ENCODE data around the gene ATE1.

ATE1 gene

DNA sequence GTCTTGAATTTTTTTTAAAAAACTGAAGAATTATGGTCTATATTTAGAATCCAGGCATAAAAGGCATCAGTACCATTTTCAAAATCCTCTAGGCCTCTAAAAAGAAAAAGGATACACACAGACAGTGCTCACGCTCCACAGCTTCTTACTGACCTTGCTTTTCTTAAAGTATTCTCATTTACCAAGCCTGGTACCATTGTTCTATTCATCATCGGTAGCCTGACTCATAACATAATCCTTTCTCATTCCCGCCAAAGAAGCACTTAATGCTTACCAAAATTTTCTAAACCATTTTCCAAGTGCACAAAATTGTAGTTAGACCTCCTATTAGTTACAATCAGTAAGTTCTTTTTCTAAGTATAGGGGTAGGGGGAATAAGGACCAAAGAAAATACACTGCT, 54.6 kb downstream of the ATE1 start:
- DNase-seq (ENCODE audit: low read depth in 2 of 2), result no peak

DNA sequence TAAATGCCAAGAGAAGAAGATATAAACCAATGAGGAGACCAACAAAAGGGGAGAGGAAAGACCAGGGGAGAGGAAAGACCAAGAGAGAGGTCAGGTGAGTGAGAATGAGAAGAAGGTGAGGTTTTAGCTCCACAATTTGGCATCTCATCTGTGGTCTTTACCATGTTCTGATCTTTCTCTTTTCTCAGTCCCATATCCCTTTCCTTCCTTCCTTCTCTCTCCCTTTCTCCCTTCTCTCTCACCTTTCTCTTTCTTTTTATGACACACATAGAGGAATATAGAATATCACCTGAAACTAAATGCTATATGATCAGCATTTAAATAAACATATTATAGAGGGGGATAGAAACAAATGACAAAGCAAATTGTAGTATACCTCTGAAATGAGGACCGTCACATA, 57.4 kb downstream of the ATE1 start:
- DNase-seq (ENCODE audit: low read depth in 2 of 2), result no peak

DNA sequence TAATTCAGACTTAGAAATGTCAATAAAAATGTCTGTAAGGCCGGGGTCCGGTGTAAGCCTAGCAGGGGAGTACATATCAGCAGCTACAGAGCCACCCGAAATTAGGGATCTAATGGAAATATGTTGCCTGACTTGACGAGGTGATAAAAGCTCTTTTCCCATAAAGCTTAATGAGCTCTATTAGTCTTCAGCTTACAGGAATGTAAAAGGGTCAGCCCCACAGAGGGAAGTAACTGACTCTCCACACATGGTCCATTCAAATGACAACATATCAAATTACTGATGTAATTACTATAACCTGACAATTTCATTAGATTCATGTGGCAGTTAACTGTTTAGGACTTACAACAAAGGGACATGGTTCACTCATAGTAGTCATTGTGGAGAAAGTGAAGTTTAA, 62.3 kb downstream of the ATE1 start:
- DNase-seq (ENCODE audit: low read depth in 2 of 2), result no peak

DNA sequence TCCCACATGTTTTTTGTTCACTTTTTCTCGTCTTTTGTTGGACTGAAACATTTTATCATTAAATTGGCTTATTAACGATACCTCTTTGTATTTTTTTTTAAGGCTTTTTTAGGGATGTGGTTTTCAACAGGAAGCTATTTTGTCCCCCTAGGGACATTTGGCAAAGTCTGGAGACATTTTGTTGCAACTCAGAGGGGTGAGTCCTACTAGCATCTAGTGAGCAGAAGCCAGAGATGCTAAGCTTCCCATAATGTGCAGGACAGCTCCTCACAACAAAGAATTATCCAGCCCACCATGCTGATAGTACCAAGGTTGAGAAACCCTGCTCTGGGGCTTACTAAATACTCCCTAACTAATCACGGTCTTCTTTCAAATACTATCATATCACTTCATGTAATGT, 63.2 kb downstream of the ATE1 start:
- DNase-seq (ENCODE audit: low read depth in 2 of 2), result no peak

DNA sequence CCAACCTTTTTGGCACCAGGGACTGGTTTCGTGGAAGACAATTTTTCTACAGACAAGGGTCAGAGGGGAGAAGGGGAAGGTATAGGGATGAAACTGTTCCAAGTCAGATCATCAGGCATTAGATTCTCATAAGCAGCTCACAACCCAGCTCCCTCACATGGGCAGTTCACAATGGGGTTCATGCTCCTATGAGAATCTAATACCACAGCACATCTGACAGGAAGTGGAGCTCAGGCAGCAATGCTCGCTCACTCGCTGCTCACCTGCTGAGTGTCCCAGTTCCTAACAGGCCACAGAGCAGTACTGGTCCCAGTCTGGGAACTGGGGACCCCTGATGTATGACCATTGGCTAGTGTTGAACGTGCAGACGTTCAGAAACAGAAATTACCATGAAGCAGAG, 63.7 kb downstream of the ATE1 start:
- DNase-seq (ENCODE audit: low read depth in 2 of 2), result no peak

DNA sequence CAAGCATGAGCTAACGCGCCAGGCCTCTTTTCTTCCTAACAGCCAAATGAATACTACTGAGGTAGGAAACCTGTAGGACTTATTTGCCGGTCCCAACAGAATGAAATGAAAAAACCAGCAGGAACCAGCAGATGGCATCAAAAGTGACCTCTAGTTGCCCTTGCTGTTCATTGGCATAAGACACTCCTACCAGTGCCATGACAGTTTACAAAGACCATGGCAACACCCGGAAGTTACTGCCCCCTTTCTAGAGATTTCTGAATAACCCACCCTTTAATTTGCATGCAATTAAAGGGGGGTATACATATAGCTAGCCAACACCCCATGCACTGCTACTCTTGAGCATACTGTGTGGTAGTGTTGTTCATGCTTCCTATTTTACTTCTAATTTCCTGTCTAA, 65.2 kb downstream of the ATE1 start:
- DNase-seq (ENCODE audit: low read depth in 2 of 2), result no peak

DNA sequence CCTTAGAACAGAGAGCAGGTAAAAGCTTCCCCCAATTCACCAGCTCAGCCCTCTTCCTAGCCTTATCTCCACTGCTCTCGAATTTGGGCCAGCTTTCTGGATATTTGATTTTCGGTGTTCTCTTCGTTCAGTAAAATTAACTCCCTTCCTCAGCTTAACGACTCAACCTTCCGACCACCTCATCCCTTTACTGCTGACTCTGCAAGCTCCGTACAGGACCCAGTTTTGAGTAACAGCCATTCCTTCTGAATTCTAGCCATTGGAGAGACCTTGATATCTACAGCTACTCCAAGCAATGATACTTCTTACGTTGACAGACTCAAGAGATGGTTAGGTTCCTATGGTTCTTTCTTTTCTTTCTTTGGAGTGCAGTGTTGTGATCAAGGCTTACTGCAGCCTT, 65.8 kb downstream of the ATE1 start:
- DNase-seq (ENCODE audit: low read depth in 2 of 2), result no peak

DNA sequence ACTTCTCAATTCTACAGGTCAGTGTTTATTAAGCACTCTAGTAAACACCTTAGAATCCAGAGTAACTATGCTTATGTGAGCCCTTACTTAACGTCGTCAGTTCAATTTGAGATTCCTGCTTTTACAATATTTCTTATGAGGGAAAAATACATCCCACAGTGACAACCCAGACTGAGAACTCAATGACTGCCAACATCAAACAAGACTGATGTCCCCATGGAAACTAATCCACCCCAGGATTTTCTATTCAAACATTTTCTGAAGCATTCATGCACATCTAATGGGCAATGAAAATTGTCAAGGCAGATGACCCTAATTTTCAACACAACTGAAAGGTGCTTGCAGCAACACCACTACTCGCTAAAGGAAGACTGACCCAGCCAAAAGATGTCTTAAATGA, 67.0 kb downstream of the ATE1 start:
- no peak for DNase-seq (ENCODE audit: low read depth in 2 of 2)

DNA sequence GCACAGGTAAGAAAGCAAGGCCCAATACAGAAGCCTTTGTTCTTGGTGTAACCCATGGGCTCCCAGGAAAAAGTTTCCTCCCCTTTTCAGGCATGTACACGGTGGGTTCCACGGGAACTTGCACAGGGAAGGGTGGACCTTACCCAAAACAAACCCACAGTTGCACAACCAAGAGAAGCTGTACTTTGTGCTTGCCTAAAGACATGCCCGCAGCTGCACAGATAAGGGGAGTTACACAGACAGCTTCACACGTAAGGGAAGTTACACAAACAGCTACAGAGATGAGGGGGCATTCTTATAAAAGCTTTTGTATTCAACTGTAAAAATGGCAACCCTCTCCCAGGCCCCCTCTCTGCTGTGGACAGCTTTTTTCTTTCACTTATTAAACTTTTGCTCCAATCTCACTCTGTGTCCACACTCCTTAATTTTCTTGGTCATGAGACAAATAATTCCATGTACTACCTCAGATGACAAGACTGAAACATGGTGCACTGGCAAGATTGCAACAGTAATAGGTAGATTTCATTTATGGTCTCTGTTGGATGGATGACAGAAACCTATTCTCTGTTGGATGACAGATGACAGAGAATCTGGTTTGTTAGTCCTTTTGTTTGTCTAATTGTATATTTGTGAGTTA, 72.9 kb downstream of the ATE1 start:
- DNase-seq (ENCODE audit: low read depth in 2 of 2), result no peak

DNA sequence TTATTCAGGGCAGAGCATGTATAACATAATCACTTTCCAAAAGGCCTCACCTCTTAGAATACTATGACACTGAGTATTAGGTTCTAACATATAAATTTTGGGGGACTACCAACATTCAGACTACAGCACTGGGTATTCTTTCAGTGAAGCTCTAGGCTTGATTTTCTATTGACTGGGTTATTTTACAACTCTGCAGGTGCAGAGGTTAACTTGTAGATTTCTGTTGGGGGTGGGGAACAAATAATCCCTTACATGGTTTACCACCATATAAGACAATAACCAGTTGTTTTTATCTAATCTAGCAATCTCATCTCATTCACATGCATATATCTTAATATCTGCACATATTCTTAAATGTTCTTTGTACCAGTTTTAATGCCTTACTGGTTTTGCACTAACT, 73.9 kb downstream of the ATE1 start:
- DNase-seq (ENCODE audit: low read depth in 2 of 2), result no peak

DNA sequence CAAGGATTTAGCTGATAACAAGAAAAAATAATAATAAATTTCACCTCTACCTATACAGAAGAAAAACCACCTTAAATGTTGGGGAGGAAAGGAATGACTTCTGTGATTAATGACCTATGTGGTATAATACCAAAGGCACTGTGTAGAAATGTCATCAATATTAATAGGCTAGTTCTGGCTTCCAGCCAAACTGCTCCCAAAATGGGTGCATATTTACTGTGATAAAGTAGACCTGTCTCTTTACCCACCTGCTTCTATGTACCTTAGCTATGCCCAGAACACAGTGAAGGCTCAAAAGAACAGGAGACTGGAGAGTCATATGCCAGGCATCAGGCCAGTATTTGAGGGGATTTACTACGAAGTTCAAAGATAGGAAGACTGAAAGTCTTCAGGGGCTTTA, 76.0 kb downstream of the ATE1 start:
- DNase-seq (ENCODE audit: low read depth in 2 of 2), result no peak

DNA sequence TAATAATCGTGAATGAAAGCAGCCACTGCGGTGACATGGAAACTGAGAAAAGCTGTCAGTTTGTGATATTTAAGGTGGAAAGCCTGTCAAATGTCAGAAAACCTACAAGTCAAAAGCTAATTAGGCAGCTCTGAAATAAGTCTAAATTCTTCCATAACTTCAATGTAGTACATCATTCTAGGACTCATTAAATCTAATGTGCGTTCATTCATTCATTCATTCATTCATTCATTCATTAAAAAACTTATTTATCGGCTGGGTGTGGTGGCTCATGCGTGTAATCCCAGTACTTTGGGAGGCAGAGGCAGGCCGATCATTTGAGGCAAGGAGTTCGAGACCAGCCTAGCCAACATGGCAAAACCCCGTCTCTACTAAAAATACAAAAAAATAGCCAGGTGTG, 79.7 kb downstream of the ATE1 start:
- no peak for DNase-seq (ENCODE audit: low read depth in 2 of 2)

DNA sequence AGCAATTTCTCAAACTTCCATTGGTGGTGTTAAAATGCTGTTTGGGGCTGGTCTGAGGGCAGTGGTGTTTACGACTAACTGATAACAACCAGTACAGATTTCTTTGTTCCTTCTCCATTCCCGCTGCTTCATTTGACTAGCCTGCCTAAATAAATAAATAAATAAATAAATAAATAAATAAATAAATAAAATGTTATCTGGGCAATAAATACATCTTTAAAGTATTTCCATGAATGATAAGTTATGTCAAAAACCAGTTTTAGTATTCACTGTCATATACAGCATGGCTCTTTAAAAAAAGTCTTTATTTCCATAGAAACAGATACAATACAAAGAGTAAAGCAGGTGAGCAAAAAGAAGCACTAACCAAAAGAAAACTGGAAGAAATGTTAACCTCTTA, 81.3 kb downstream of the ATE1 start:
- no peak for DNase-seq (ENCODE audit: low read depth in 2 of 2)

DNA sequence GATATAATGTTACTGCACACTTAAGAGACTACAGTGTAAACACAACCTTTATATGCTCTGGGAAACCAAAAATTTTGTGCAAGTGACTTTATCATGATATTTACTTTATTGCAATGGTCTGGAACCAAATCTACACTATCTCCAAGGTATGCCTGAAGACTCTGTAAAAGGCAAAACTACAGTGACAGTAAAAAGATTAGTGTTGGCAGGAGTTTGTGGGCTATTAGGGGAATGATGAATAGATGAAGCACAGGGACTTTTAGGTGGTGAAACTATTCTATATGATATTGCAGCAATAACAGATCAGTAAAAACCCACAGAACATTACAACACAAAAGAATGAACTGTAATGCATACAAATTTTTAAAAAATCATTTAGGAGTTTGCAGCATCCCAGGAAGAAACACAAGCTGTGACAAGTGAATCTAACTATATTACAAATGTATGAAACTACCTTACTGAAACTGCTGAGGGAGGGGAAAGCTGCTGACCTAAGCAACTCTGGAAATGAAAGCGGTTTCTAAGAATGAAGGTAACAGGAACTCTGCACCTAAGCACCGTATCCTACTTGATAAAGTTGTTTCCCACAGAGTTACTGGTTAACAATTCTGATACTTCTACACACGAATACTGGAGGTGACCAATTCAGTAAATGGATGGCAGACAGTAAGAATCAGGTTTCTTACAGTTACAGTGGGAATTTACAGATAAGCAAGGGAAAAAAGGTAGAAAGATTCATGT, 82.6 kb downstream of the ATE1 start:
- DNase-seq (ENCODE audit: low read depth in 2 of 2), result no peak

DNA sequence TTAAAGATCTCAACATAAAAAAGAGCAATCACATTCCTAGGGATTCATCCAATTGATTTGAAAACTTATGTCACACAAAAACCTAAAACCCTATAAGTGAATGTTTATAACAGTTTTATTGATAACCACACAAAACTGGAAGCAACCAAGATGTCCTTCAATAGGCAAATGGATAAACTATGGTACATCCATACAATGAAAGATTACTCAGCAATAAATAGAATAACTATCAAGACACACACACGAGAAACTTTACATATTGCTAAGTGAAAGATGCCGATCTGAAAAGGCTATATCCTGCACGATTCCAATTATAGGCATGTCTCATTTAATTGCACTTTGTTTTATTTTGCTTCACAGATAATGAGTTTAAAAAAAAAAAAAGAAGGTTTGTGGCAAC, 83.3 kb downstream of the ATE1 start:
- no peak for DNase-seq (ENCODE audit: low read depth in 2 of 2)

DNA sequence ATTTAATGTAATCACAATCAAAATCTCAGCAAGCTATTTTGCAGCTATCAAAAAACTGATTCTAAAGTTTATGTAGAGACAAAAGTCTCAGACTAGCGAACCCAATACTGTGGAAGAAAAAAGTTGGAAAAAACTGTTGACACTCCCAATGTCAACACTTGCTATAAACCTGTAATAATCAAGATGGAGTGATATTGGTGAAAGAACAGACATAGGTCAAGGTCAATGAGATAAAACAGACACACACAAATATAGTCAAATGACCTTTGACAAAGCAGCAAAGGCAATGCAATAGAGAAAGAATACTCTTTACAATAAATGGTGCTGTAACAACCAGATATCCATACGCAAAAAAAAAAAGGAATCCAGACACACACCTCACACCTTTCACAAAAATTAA, 84.5 kb downstream of the ATE1 start:
- DNase-seq (ENCODE audit: low read depth in 2 of 2), result no peak

DNA sequence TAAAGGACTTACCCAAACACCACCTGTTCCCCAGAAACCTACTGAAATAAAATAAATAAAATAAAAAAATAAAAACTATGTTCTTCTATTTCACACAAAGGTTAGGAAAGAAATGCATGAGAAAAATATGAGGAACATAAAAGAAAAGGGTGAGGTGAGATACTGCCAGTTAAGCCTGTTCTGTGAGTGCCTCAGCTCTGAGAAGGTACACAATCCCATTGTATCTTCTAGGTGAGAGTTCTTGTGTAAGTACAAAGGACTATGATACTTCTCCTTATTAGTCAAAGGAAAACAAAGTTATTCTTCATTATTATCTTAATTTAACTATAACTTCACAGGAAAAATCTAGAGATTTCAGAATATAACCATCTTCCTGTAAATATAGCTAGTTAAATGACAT, 86.0 kb downstream of the ATE1 start:
- DNase-seq (ENCODE audit: low read depth in 2 of 2), result no peak

DNA sequence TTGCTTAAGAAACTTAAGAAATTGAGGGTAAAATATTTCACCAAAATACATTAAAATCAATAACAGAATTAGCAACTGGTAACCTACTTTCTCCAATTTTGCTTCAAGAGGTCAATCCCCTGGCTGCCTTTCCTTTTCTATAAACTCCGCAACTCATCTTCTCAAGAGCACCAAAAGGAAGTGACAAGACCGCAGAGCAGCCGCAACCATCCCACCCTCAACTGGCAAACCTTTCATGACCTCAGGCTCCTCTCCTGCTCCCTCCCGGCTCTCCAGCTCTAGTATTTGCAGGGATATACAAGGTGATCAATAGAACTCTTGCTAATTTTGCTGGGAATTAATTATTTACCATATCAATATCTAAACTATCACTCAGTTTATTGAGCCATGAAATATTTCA, 88.9 kb downstream of the ATE1 start:
- DNase-seq (ENCODE audit: low read depth in 2 of 2), result no peak

DNA sequence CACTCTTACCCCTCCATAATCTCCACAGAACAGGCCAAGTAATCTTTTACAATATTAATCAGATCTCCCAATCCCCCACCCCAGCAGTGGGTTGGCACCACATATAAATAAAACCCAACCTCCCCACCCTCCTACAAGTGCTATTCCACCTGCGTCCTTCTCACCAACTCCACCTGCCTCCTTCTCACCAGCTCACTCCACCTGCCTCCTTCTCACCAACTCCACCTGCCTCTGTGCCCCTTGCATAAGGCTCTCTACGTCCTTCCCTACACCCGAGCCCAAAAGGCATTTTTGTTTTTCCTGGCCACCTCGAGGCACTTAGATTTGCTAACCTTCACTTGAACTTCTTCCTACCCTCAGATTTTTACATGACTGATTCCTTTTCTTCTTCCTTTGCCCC, 89.7 kb downstream of the ATE1 start:
- no peak for DNase-seq (ENCODE audit: low read depth in 2 of 2)

DNA sequence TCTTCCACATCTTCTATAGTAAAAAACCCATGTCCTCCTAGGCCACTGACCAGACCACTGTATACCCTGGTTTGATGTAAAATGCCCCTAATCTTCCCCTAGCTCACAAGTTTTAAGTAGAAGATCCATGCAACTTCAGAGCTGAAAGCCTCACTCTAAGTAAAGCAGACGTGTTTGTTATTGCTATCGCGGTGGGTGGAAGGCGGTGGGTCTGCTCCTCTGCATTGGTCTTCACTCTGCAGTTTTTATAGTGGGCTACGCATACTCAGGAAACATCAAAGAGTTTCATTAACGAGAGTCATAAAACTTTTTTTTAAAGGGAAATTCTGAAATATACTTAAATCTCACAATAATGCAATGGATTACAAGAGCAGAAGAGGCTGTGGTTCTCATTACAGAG, 91.7 kb downstream of the ATE1 start:
- no peak for DNase-seq (ENCODE audit: low read depth in 2 of 2)

DNA sequence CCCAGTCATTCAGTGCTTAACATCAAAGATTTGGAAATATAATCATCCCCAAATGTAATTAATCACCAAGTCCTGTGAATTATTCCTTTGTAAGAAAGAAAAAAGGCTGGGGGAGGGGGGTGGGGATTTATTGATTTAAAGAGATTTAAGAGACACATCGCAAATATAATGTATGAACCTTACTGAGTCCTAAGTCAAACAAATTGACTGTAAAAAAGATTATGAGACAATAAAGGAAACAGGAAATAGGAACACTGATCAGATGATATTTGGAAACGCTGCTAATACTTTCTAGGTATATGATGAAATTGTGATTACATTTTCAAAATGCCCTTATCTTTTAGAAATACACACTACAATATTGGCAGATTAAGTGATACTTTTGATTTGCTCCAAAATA, 92.5 kb downstream of the ATE1 start:
- DNase-seq (ENCODE audit: low read depth in 2 of 2), result no peak

DNA sequence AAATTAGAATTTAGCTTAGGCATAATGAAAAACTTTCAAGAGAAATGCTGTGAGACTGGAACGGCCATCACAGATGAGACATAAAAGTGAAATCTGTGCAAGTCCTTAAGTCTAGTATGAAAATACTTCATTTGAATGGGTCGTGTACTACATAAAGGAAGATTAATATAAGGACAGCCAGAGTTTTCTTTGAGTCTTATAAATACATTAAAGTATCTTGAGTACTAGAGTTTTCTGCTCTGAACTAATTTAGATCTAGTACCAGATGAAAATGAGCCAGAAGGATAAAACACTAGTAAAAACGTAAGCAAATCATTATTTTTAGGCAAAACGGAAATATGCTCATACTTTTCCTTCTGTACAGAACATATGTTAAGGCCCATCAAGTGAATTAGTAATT, 93.1 kb downstream of the ATE1 start:
- no peak for DNase-seq (ENCODE audit: low read depth in 2 of 2)

DNA sequence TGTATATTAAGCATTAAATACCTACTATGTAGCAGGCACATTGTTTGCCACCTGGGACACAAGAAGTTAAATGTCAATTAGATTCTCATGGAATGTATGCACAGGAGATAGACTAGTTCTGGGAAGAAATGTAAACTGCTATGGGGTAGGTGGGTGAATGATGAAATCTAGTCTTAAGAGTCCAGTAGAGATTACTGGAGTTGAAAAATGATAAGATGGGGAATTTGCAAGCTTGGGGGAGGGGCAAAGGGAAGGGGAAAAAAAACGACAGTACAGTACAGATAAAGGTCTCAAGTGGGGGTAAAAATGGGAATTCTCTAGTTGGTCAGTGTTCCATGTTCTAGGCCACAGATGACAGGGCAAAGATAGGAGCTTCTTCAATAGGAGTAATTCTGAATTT, 94.4 kb downstream of the ATE1 start:
- DNase-seq (ENCODE audit: low read depth in 2 of 2), result no peak

DNA sequence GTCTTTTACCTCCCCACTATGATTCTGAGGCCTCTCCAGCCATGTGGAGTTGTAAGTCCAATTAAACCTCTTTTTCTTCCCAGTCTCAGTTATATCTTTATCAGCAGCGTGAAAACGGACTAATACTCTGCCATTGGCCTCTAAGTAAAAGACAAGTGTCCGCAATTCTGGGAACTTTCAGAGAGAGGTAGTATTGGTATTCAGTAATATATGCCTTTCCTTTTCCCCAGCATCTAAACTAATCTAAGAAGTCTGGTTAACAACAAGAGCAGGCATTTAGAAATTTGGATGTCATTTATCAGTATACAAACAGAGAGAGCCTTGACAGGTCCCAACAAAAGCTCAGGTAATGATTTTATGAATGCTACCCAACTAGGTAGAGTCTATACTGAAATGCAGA, 95.2 kb downstream of the ATE1 start:
- DNase-seq (ENCODE audit: low read depth in 2 of 2), result no peak
